Measurements from ENCODE around the gene COA3. TPM values are rescaled to one million over a fixed set of nuclear protein-coding genes. Genes with fewer than 3 reads are reported as not detected.
A peak's percentile ranks its signal among the peaks of the same experiment; 100 is the strongest.

COA3 gene
- total RNA-seq, 1 donor from 2014 or later = 53.9 TPM

GRCh38 chr17:42844761-42845555, 46.5 kb upstream of the COA3 start:
- Histone ChIP-seq H3K36me3 (peaks cover 58% of the 10 kb centered on the region), H3K27me3 (no peaks in the 10 kb centered on the region), H3K4me1 (peaks cover 26% of the 10 kb centered on the region), H3K27ac (peak overlapping the region; percentile 27), H3K4me3 (no peak overlapping the region), H3K9me3 (no peaks in the 10 kb centered on the region)
- ATAC-seq (no peak), DNase-seq (no peak)
- TF ChIP-seq, protein P1, sequence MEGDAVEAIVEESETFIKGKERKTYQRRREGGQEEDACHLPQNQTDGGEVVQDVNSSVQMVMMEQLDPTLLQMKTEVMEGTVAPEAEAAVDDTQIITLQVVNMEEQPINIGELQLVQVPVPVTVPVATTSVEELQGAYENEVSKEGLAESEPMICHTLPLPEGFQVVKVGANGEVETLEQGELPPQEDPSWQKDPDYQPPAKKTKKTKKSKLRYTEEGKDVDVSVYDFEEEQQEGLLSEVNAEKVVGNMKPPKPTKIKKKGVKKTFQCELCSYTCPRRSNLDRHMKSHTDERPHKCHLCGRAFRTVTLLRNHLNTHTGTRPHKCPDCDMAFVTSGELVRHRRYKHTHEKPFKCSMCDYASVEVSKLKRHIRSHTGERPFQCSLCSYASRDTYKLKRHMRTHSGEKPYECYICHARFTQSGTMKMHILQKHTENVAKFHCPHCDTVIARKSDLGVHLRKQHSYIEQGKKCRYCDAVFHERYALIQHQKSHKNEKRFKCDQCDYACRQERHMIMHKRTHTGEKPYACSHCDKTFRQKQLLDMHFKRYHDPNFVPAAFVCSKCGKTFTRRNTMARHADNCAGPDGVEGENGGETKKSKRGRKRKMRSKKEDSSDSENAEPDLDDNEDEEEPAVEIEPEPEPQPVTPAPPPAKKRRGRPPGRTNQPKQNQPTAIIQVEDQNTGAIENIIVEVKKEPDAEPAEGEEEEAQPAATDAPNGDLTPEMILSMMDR (IDR thresholded peaks at IDR 0.05) = no peak
- intact Hi-C loops (cut with DNase I) = loop anchor here (5.0 kb wide), 1 partner anchor 92 kb away; no protein-coding TSS in a partner anchor

DNA sequence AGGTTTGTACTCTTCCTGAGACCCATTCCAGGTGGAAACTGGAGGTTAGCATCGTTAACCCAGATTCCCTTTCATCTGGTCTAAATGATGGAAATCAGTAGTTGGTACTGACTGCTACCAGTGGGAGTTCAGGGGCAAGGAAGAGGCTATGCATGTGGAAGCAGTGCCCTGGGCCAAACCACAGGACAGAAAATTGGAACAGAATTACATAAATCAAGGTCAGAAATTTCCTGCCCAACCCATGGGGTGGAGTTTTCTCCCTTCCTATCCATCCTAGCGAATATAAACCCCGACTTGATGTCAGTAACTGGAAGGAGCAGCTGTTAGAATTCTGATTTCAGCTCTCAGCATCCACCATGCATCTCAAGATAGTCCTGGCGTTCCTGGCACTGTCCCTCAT, 45.8 kb upstream of the COA3 start, which contains the start of gene AOC2:
TSS of gene AOC2 (plus strand) at position 310 of the 400 bp plus-strand sequence. CDS start at position 357, 47 bp downstream.
- ATAC-seq = no peak
- Histone ChIP-seq H3K27ac (peak within 1 kb of the TSS; percentile 44), H3K9me3 (no peaks in the 10 kb centered on the region)

DNA sequence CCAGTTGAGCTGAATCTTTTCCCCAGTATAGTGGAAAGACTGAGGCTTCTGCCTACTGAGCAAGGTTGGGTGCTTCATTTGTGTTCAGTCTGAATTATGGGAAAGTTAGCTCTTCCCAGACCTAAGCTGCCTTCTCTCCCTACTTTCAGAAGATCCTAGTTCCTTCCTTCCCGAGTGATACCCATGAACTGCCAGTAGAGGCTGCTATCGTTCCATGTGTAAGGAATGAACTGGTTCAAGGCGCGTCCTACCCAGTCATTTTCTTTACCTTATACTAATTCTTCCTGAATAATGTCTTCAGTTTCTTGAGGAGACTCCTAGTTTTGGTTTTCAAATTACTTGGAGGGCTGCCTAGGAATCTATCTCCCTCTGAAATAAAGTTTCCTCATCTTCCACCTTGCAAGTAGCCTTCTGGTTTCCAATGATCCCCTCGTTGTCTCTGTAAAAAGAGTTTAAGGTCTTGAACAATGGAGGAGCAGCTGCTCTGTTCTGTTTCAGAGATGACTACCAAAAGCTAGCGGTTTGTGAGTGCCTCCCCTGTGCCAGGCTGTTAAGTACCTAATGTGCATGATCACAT, 44.9 kb upstream of the COA3 start:
- DNase-seq = no peak
- intact Hi-C loops (cut with DNase I) = loop anchor here (5.0 kb wide), 1 partner anchor 94 kb away; no protein-coding TSS in a partner anchor
- Histone ChIP-seq H3K9me3 (no peaks in the 10 kb centered on the region), H3K27me3 (no peaks in the 10 kb centered on the region), H3K36me3 (peaks cover 73% of the 10 kb centered on the region), H3K4me1 (peaks cover 20% of the 10 kb centered on the region), H3K27ac (peak overlapping the region; percentile 44), H3K4me3 (no peak overlapping the region)
- ATAC-seq = peak; percentile 75
- TF ChIP-seq, protein P1 (IDR thresholded peaks at IDR 0.05) = peak; percentile 92

More for the DNA sequence above, 45.8 kb upstream of the COA3 start, which contains the start of gene AOC2:
- H3K4me3 ChIP-seq = no peak within 1 kb of the TSS
- no peaks in the 10 kb centered on the region for H3K27me3 ChIP-seq
- H3K36me3 ChIP-seq = peaks cover 65% of the 10 kb centered on the region
- intact Hi-C loops (cut with DNase I) = loop anchor here (5.0 kb wide), 1 partner anchor 93 kb away; no protein-coding TSS in a partner anchor
- TF ChIP-seq, protein P1 (IDR thresholded peaks at IDR 0.05) = no peak
- DNase-seq = no peak
- H3K4me1 ChIP-seq = peaks cover 20% of the 10 kb centered on the region

DNA sequence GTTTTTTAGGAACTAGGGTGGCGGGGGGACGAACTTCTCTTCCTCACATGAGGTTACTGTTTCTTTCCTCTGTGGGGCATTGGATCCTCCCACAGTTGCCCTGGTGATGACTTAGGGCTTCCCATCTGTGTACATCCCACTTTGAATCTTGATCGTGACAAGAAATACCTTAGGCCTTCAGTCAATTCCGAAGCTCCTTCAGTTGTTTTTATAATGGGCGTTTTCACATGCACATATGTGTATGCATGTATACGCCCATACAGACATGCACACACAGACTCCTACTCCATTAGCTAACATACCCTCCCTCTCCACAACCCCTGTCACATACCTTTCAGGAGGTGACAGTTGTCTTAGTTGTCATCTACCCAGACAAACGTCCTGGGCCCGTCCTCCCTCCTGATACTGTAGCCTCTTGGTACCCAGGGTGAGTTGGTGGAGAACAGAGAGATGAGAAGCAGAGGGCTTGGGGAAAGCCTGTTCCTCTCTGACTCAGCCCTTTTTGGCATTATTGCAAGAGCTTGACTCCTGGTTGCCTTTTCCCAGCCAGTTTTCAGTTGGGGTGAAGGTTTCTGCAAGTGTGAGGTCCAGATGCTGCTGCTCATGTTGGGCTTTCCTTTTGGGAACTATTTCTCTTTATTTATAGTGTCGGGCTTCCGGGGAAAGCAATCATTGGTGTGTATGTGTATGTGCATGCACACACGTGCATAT, 43.6 kb upstream of the COA3 start:
- Histone ChIP-seq H3K9me3 (no peaks in the 10 kb centered on the region), H3K27ac (no peak overlapping the region), H3K27me3 (no peaks in the 10 kb centered on the region), H3K4me1 (peaks cover 18% of the 10 kb centered on the region), H3K4me3 (no peak overlapping the region), H3K36me3 (peaks cover 86% of the 10 kb centered on the region)
- DNase-seq (no peak), ATAC-seq (no peak)
- TF ChIP-seq, protein P1 (IDR thresholded peaks at IDR 0.05) = no peak
- intact Hi-C loops (cut with DNase I) = loop anchor here (5.0 kb wide), 1 partner anchor 95 kb away; no protein-coding TSS in a partner anchor

- TF ChIP-seq, protein P1 (IDR thresholded peaks at IDR 0.05) = no peak
- DNase-seq (no peak), ATAC-seq (no peak)
- Histone ChIP-seq H3K9me3 (no peaks in the 10 kb centered on the region), H3K4me3 (no peak overlapping the region), H3K36me3 (peaks cover 59% of the 10 kb centered on the region), H3K27ac (no peak overlapping the region), H3K27me3 (no peaks in the 10 kb centered on the region), H3K4me1 (peaks cover 17% of the 10 kb centered on the region)
- intact Hi-C loops (cut with DNase I) = no loop called here
Observed at GRCh38 chr17:42835732-42836131, 37.2 kb upstream of the COA3 start.
